NCI-H2171 treated with DMSO at 0.1 percent for 48 hours (cell line): Measurements from ENCODE around the gene FFAR1.
"Not testable (repeated sequence)": the region's sequence is repeated elsewhere in the genome, so short reads cannot be mapped to it uniquely, and the experiment has no call there.

ENCODE experiments used
- DNase-seq: peaks from one replicate; lab custom pipeline; 2025; lab: John Stamatoyannopoulos, UW

Gene FFAR1

DNA sequence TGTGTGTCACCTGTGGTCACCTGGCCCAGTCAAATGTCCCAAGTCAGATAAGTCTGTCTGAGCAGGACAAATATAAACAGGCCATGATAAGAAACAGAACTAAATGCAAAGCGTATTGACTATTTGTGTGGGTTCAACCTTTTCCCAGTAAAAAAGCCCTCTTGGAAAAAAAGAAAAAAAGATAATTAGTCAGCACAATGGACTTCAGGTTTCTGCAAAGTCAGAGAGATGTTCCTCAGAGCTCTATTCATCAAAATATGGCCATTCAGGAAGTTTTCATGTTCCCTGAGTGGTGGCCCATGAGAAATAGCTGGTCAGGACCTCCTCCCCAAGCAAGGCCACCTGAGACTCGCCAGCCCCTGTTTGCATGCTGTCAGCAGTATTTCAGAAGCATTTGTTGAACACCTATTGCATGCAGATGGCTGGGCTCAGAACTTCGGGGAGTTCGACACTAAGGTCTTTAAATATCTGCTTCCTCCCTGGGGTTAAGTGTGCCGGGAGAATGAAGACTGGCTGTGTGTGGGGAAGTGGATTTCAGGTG lies 13.2 kb downstream of the FFAR1 start:
- DNase-seq: no peak

GRCh38 chr19:35362261-35363000 lies 14.7 kb downstream of the FFAR1 start:
- peak; percentile 14 for DNase-seq

DNA sequence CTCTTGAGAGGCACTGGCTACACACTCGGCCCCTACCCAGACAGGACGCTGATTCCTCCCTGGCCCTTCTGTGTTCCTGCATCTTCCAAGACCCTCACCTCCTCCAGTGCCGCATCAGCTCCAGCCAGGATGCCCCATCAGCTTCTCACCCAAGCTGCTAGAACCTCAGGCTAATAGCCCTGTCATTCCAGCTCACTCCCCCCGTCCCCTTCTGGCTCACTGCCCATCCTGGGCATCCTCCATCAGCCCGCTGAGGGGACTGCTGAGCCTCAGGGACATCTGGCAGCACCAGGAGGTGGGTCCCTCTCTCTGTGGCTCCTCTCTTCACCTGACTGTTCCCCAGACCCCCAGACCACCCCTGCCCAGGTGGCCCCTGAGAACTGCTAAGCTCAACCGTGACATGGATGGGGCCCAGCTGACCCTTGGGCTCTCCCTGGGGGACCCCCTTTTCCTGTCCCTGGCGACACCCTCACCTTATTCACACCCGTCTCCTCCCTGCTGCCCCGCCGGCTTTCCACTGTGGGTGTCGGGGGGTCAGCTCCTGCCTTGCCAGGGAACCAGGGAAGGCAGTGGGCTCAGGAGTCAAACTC lies 15.4 kb downstream of the FFAR1 start:
- DNase-seq: peak; percentile 32

DNA sequence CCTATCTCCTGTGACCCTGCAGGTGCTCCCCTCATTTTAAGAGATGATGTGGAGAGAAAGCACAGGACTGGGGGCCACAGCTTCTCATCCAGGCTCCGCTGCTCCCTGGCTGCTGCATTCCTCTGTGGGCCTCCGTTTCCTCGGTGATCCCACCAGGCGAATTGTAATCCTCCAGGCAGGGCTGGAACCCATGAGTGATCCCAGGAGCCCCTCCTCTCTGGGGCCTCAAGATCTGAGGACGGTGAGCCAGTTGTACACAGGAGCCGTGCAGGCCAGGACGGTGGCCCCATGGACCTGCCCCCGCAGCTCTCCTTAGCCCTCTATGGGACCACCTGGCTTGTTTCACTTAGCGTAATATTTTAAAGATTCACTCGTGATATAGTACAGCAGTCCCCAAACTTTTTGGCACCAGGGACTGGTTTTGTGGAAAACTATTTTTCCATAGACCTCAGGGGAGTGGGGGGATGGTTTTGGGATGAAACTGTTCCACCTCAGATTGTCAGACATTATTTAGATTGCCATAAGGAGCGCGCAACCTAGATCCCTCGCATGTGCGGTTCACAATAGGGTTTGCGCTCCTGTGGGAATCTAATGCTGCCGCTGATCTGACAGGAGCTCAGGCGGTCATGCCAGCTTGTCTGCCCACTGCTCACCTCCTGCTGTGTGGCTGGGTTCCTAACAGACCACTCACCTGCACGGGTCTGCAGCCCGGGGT lies 16.2 kb downstream of the FFAR1 start:
- no peak for DNase-seq

- DNase-seq: no peak
Observed at GRCh38 chr19:35365303-35365702, 17.6 kb downstream of the FFAR1 start.

GRCh38 chr19:35368378-35368777 lies 20.7 kb downstream of the FFAR1 start:
- no peak for DNase-seq

- DNase-seq: no peak
Observed at GRCh38 chr19:35369522-35369921, 21.8 kb downstream of the FFAR1 start.

DNA sequence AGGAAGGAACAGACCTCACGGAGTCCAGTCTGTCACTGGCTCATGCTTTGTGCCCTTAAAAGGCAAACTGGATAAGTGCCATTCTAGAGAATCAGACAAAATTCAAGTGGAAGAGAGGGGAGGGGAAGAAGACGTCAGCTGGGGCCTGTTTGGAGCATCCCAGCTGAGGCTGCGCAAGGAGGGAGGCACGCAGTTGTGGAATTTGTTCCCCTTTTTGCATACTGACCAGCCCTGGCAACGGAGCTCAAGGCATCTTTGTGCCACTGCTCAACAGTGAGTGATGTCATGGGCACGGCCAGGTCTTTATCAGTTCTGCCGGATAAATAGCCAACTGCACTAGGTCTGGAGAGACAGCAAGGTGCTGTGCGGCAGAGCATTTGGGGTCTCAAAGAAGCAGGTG lies 23.0 kb downstream of the FFAR1 start, which contains the start of gene GPR42:
Gene GPR42, plus strand, starts transcription at position 347 of the 400 bp plus-strand sequence. CDS start 292 bp downstream, outside the sequence.
- no peak for DNase-seq

- no peak for DNase-seq
Observed at GRCh38 chr19:35373492-35373891, 25.8 kb downstream of the FFAR1 start.

GRCh38 chr19:35374031-35374430 lies 26.3 kb downstream of the FFAR1 start:
- DNase-seq: not testable (repeated sequence)

DNA sequence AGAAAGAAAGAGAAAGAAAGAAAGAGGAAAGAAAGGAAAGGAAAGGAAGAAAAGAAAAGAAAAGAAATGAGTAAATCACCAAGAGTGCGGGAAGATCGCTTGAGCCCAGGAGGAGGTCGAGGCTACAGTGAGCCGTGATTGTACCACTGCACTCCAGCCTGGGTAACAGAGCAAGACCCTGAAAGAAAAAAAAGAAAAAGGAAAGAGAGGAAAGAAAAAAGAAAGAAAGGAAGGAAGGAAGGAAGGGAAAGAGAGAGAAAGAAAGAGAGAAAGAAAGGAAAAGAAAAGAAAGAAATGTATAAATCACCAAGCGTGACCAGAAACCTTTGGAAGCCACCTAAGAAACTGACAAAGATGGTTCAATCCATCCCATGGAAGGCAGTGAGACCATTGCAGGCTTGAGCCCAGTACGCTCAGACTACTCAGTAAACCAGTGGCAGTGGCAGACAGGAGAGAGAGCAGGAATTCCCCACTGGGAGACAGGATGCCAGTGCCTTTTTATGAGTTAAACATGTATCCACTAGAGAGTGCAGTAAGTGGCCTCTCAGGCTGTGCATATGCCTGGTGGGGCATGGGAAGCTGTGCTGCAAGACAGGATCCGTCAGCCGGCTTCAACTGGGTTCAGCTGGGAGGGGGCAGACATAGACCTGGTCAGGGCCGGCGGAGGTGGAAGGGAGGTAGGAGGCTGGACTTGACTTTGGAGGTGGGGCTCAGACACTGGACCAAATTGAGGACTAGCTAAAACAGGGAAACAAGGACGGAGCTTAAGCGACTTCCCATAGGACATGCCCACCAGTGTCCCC lies 28.0 kb downstream of the FFAR1 start:
- no peak for DNase-seq

DNA sequence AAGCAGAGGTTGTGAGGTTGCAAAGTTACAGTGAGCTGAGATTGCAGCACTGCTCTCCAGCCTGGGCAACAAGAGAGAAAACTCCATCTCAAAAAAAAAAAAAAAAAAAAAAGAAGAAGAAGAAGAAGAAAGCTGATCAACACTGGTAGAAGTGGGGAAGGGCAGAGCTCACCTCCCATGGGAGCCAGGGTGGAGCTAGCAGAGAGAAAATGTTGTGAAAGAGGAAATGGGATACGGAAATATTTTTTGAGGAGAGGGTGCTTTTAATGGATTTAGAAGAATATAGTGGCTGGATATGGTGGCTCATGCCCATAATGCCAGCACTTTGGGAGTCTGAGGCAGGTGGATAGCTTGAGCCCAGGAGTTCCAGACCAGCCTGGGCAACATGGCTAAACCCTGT lies 30.0 kb downstream of the FFAR1 start:
- no peak for DNase-seq

DNA sequence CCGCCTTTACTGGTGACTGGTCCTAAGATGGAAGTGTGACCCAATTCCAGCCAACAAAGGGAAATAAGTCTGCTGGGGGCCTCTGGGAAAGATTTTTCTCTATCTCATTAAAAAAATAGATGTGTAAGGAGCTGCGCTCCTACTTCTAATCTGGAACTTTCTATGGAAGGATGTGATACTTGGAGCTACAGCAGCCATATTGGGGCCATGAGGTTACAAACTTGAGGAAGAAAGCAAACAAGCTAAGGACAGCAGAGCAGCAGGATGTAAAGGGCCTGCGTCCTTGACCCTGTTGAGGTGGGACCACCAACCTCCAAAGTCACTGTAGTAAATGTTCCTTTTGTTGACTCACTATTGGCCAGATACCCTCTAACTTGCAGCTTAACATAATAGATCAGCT lies 30.7 kb downstream of the FFAR1 start:
- DNase-seq: no peak

GRCh38 chr19:35379545-35379944 lies 31.8 kb downstream of the FFAR1 start:
- DNase-seq: not testable (repeated sequence)

DNA sequence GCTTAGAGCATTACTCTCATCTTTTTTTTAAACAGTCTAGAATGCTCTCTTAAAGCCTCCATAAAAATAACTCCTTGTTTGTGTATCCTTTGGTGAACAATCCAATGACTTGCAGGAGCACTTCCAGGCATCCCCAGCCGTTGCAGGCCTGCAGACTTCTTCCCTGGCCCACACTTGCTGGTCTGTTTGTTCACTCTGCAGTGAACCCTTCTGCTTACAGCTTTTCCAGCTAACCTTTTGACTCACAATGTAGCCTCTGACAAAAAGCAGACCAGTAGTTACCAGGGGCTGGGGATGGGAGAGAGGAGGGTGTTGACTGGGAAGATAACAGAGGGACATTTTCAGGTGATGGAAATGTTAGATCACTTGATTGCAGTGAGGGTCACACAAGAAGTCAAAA lies 32.3 kb downstream of the FFAR1 start:
- no peak for DNase-seq

DNA sequence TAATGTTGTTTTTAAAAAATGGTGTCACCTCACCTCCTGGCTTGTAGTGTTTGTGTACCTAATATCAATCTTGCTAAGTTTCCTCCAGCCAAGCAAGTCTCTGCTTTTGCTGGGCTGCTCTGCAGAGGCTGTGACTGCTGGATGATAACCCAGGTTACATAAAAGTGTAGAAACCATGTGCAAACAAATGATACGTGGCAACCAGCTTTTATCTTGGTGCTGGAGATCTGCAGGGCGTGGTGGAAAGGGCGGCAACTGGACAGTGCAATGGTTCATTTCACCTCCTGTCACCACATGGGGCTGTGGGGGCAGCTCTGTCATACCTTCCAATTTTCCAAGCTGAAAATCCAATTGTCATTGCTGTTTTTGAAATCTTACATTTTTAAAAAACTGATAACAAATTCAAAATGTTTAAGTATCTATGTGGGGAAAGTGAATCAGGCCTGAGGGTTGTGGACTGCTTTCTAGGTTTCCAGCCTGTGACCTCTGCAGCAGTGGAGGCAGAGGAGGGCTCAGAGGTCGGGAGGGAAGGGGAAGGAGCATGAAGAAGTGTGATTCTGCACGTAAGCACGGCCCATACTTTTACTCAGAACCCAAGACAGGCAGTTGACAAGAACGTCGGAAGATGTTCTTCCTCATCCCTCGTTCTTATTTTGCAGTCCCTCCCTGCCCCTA lies 32.9 kb downstream of the FFAR1 start:
- DNase-seq: no peak

DNA sequence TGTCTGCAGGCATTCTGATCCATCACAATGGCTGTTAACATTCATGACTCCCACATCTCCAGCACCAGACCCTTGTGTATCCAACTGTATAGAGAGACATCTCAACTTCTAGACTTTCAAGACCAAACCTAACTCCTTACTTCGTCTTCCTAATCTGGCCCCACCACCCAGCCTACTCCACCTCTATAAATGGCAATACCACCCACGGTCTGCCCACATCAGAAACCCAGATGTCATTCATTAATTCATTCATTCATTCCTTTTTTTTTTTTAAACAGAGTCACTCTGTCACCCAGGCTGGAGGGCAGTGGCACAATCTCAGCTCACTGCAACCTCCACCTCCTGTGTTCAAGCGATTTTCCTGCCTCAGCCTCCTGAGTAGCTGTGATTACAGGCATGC lies 33.6 kb downstream of the FFAR1 start:
- DNase-seq: no peak

GRCh38 chr19:35381926-35382325 lies 34.2 kb downstream of the FFAR1 start:
- DNase-seq: no peak

GRCh38 chr19:35383536-35383935 lies 35.8 kb downstream of the FFAR1 start:
- DNase-seq: no peak

GRCh38 chr19:35388277-35389054 lies 40.8 kb downstream of the FFAR1 start:
- no peak for DNase-seq
